Mesendoderm (in vitro differentiated cells): ENCODE data around the gene FGF19.

ENCODE experiments used
- DNase-seq: peaks from one replicate; pipeline ENCODE4 v3.0.0; 2013
- H2AK5ac ChIP-seq: 2 replicates; pipeline ENCODE4 v1.6.1; 2013; ENCODE audit warnings: low read length, inconsistent platforms
- H2BK120ac ChIP-seq: 2 replicates; pipeline ENCODE4 v1.6.1; 2013; ENCODE audit warnings: low read depth, mild to moderate bottlenecking, low read length, moderate library complexity, mixed read lengths
- H2BK15ac ChIP-seq: replicated peaks from 2 replicates; pipeline ENCODE4 v1.6.1; 2013; ENCODE audit warnings: low read depth, mild to moderate bottlenecking, moderate library complexity
- H2BK5ac ChIP-seq: 2 replicates; pipeline ENCODE4 v1.6.1; 2013; ENCODE audit warnings: low read length, inconsistent platforms
- H3K18ac ChIP-seq: 2 replicates; pipeline ENCODE4 v1.6.1; 2013; ENCODE audit warnings: mild to moderate bottlenecking, low read length, mixed read lengths
- H3K23ac ChIP-seq: one replicate; pipeline ENCODE4 v1.6.1; 2013; ENCODE audit warnings: low read length
- H3K27ac ChIP-seq: 2 replicates; pipeline ENCODE4 v1.5.1; 2013; ENCODE audit warnings: low read depth, mild to moderate bottlenecking, inconsistent platforms, low read length, moderate library complexity
- H3K27me3 ChIP-seq: 2 replicates; pipeline ENCODE4 v1.6.1; 2013; ENCODE audit warnings: low read length, control low read depth, mild to moderate bottlenecking, inconsistent platforms; ENCODE audit not compliant: insufficient read depth, poor library complexity
- H3K36me3 ChIP-seq: 2 replicates; pipeline ENCODE4 v1.6.1; 2013; ENCODE audit warnings: low read length, inconsistent platforms; ENCODE audit not compliant: control insufficient read depth, insufficient read depth
- H3K4ac ChIP-seq: one replicate; pipeline ENCODE4 v1.6.1; 2013; ENCODE audit warnings: low read depth, mild to moderate bottlenecking, low read length, moderate library complexity
- H3K4me1 ChIP-seq: 2 replicates; pipeline ENCODE4 v1.6.1; 2013; ENCODE audit warnings: low read depth, low read length, inconsistent platforms; ENCODE audit not compliant: control insufficient read depth
- H3K4me2 ChIP-seq: 2 replicates; pipeline ENCODE4 v1.6.1; 2013; ENCODE audit warnings: low read length
- H3K4me3 ChIP-seq: 2 replicates; pipeline ENCODE4 v1.5.1; 2013; ENCODE audit warnings: mild to moderate bottlenecking, low read length
- H3K56ac ChIP-seq: one replicate; pipeline ENCODE4 v1.6.1; 2013; ENCODE audit warnings: low read length
- H3K79me1 ChIP-seq: 2 replicates; pipeline ENCODE4 v1.6.1; 2013; ENCODE audit warnings: low read length, inconsistent platforms
- H3K79me2 ChIP-seq: 2 replicates; pipeline ENCODE4 v1.6.1; 2013; ENCODE audit warnings: mild to moderate bottlenecking, low read length; ENCODE audit not compliant: control insufficient read depth, insufficient read depth
- H3K9ac ChIP-seq: 2 replicates; pipeline ENCODE4 v1.6.1; 2013; ENCODE audit warnings: low read length, inconsistent platforms
- H4K5ac ChIP-seq: one replicate; pipeline ENCODE4 v1.6.1; 2013; ENCODE audit warnings: low read length
- H4K8ac ChIP-seq: one replicate; pipeline ENCODE4 v1.6.1; 2013; ENCODE audit warnings: low read depth, mild to moderate bottlenecking, control low read depth, low read length, moderate library complexity
- WGBS: extraction: QIAGEN DNeasy Blood & Tissue Kit; methylation state at CpG from one replicate; pipeline ENCODE4 v1.1.7; 2013; ENCODE audit warnings: low lambda C conversion rate, missing lambda C conversion rate; ENCODE audit not compliant: insufficient coverage; ENCODE audit errors: extremely low coverage; 5-methylcytosine and 5-hydroxymethylcytosine counted together

Gene FGF19

GRCh38 chr11:69680688-69681087 is 23.1 kb downstream of the FGF19 start:
- Histone ChIP-seq H2BK15ac (no peak overlapping the region), H3K18ac (no peak overlapping the region), H3K27ac (no peak overlapping the region), H3K4ac (no peak overlapping the region), H3K4me3 (no peak overlapping the region), H4K5ac (no peak overlapping the region), H3K36me3 (no peaks in the 10 kb centered on the region), H2BK5ac (no peak overlapping the region), H3K4me1 (no peaks in the 10 kb centered on the region), H3K27me3 (no peaks in the 10 kb centered on the region), H3K9ac (no peak overlapping the region), H3K4me2 (no peak overlapping the region), H2BK120ac (no peak overlapping the region), H3K56ac (no peak overlapping the region), H3K23ac (no peak overlapping the region), H3K79me1 (no peaks in the 10 kb centered on the region), H3K79me2 (no peaks in the 10 kb centered on the region), H2AK5ac (no peak overlapping the region), H4K8ac (no peak overlapping the region)
- no peak for DNase-seq
- no CpG with 5 or more reads among the region's 5 CpGs for WGBS

- H3K27ac ChIP-seq = no peak overlapping the region
- H4K5ac ChIP-seq = no peak overlapping the region
- no peak overlapping the region for H3K4me2 ChIP-seq
- no peak overlapping the region for H3K4ac ChIP-seq
- H2BK120ac ChIP-seq = no peak overlapping the region
- H3K4me1 ChIP-seq = peaks cover 1% of the 10 kb centered on the region
- no peak overlapping the region for H4K8ac ChIP-seq
- H2BK5ac ChIP-seq = no peak overlapping the region
- H3K4me3 ChIP-seq = no peak overlapping the region
- H2BK15ac ChIP-seq = no peak overlapping the region
- no peak overlapping the region for H3K18ac ChIP-seq
- H3K23ac ChIP-seq = no peak overlapping the region
- H3K9ac ChIP-seq = no peak overlapping the region
- peaks cover 10% of the 10 kb centered on the region for H3K79me2 ChIP-seq
- no peak overlapping the region for H2AK5ac ChIP-seq
- no CpG with 5 or more reads among the region's 2 CpGs for WGBS
- H3K56ac ChIP-seq = no peak overlapping the region
- DNase-seq = no peak
- H3K27me3 ChIP-seq = no peaks in the 10 kb centered on the region
- H3K79me1 ChIP-seq = peaks cover 8% of the 10 kb centered on the region
- no peaks in the 10 kb centered on the region for H3K36me3 ChIP-seq
These were observed 26.1 kb downstream of the FGF19 start for GRCh38 chr11:69677749-69678148.

- H3K18ac ChIP-seq = peak within 1 kb of the TSS; percentile 30
- H3K4me3 ChIP-seq = peak within 1 kb of the TSS; percentile 84
- H3K79me2 ChIP-seq = peaks cover 10% of the 10 kb centered on the region
- WGBS = no CpG with 5 or more reads among the region's 72 CpGs
- H2BK15ac ChIP-seq = no peak within 1 kb of the TSS
- peak within 1 kb of the TSS; percentile 47 for H2AK5ac ChIP-seq
- peaks cover 1% of the 10 kb centered on the region for H3K4me1 ChIP-seq
- H3K9ac ChIP-seq = peak within 1 kb of the TSS; percentile 92
- H3K79me1 ChIP-seq = peaks cover 10% of the 10 kb centered on the region
- H4K5ac ChIP-seq = no peak within 1 kb of the TSS
- H3K36me3 ChIP-seq = peaks cover 4% of the 10 kb centered on the region
- H2BK120ac ChIP-seq = no peak within 1 kb of the TSS
- no peak within 1 kb of the TSS for H3K23ac ChIP-seq
- DNase-seq = peak; percentile 96
- no peak within 1 kb of the TSS for H2BK5ac ChIP-seq
- peak within 1 kb of the TSS; percentile 67 for H3K4me2 ChIP-seq
- peak within 1 kb of the TSS; percentile 26 for H3K27ac ChIP-seq
- H4K8ac ChIP-seq = no peak within 1 kb of the TSS
- peak within 1 kb of the TSS; percentile 97 for H3K56ac ChIP-seq
- no peak within 1 kb of the TSS for H3K4ac ChIP-seq
- no peaks in the 10 kb centered on the region for H3K27me3 ChIP-seq
These were observed 28.7 kb downstream of the FGF19 start, which contains the start of gene LTO1 for GRCh38 chr11:69674886-69675714. Gene LTO1, minus strand, starts transcription at chr11:69675353. Its CDS starts 114 bp downstream, at chr11:69675239.

- peak overlapping the region; percentile 67 for H3K4me2 ChIP-seq
- H3K79me1 ChIP-seq = peaks cover 12% of the 10 kb centered on the region
- H3K9ac ChIP-seq = peak overlapping the region; percentile 92
These were observed 29.4 kb downstream of the FGF19 start for GRCh38 chr11:69674267-69674885.

GRCh38 chr11:69671734-69672465 is 31.9 kb downstream of the FGF19 start:
- H3K56ac ChIP-seq = no peak overlapping the region
- no peak overlapping the region for H4K8ac ChIP-seq
- no peak overlapping the region for H3K27ac ChIP-seq
- peaks cover 1% of the 10 kb centered on the region for H3K4me1 ChIP-seq
- no CpG with 5 or more reads among the region's 10 CpGs for WGBS
- no peak overlapping the region for H2BK15ac ChIP-seq
- peaks cover 7% of the 10 kb centered on the region for H3K36me3 ChIP-seq
- H3K4me2 ChIP-seq = no peak overlapping the region
- no peak overlapping the region for H2AK5ac ChIP-seq
- H3K23ac ChIP-seq = no peak overlapping the region
- H3K18ac ChIP-seq = no peak overlapping the region
- DNase-seq = no peak
- no peak overlapping the region for H2BK120ac ChIP-seq
- H3K79me2 ChIP-seq = peaks cover 10% of the 10 kb centered on the region
- H3K27me3 ChIP-seq = no peaks in the 10 kb centered on the region
- peaks cover 14% of the 10 kb centered on the region for H3K79me1 ChIP-seq
- no peak overlapping the region for H2BK5ac ChIP-seq
- no peak overlapping the region for H3K9ac ChIP-seq
- H3K4ac ChIP-seq = no peak overlapping the region
- no peak overlapping the region for H3K4me3 ChIP-seq
- no peak overlapping the region for H4K5ac ChIP-seq

More at GRCh38 chr11:69674267-69674885, 29.4 kb downstream of the FGF19 start:
- Histone ChIP-seq H3K18ac (no peak overlapping the region), H3K27ac (no peak overlapping the region), H3K56ac (peak overlapping the region; percentile 97), H3K4me1 (peaks cover 1% of the 10 kb centered on the region), H2BK15ac (no peak overlapping the region), H3K36me3 (peaks cover 4% of the 10 kb centered on the region), H3K4me3 (peak overlapping the region; percentile 84), H2BK120ac (no peak overlapping the region), H3K79me2 (peaks cover 10% of the 10 kb centered on the region), H4K8ac (no peak overlapping the region), H2AK5ac (peak overlapping the region; percentile 47), H3K4ac (no peak overlapping the region), H3K27me3 (no peaks in the 10 kb centered on the region), H4K5ac (no peak overlapping the region), H2BK5ac (no peak overlapping the region), H3K23ac (no peak overlapping the region)
- no CpG with 5 or more reads among the region's 18 CpGs for WGBS
- DNase-seq = no peak
